GM12878 (cell line): Measurements from ENCODE around the gene NRXN3. TPM values are rescaled to one million over a fixed set of nuclear protein-coding genes. Genes with fewer than 3 reads are reported as not detected.

Source experiments
- ATAC-seq: fragments of 200-7000 bp; cut with Tn5 transposase; 3 replicates; pipeline ENCODE4 v1.9.1; 2020; ENCODE audit warnings: mild to moderate bottlenecking, moderate library complexity
- BruUV-seq: library from RNA; stranded (reverse); fragments of 400-500 nt; replicated peaks from 2 replicates; lab custom pipeline; 2021; lab: Mats Ljungman, UMichigan
- CTCF ChIA-PET: fragments of 300-600 bp; sonication (Branson Sonifier 250); formaldehyde crosslinking; extraction: SDS; loops from one replicate; lab custom pipeline; 2021; ENCODE audit warnings: inconsistent platforms; lab: Yijun Ruan, JAX
- POLR2A ChIA-PET: fragments of 350-600 bp; formaldehyde crosslinking; extraction: SDS; loops from one replicate; lab custom pipeline; 2021; ENCODE audit warnings: inconsistent platforms; lab: Charles Lee
- RAD21 ChIA-PET: fragments of 300-600 bp; sonication (Branson Sonifier 250); formaldehyde crosslinking; loops from one replicate; lab custom pipeline; 2023; ENCODE audit warnings: antibody characterized with exemption; ENCODE audit not compliant: unreplicated experiment; lab: Charles Lee
- SMC1A ChIA-PET: fragments of 300-600 bp; sonication (Branson Sonifier 250); formaldehyde crosslinking; loops from one replicate; lab custom pipeline; 2023; ENCODE audit not compliant: unreplicated experiment, uncharacterized antibody; lab: Charles Lee
- DNase-seq: peaks from one replicate; pipeline ENCODE4 v3.0.0-alpha.2; 2011; ENCODE audit warnings: low read depth, low spot score
- FAIRE-seq: peaks from 3 replicates; lab custom pipeline; 2011; peaks lifted over from hg19 to GRCh38; lab: Jason Lieb, UNC
- H2AFZ ChIP-seq: 2 replicates; pipeline ENCODE4 v1.6.0; 2011; ENCODE audit warnings: low read depth, low read length, control low read depth; ENCODE audit not compliant: control insufficient read depth
- H3K27ac ChIP-seq: 2 replicates; pipeline ENCODE4 v1.5.1; 2011; ENCODE audit warnings: control low read depth; ENCODE audit not compliant: control insufficient read depth, insufficient read depth
- H3K27me3 ChIP-seq, 2 experiments: replicated peaks in 1 of 2; 2 replicates each; pipeline versions ENCODE4 v1.6.0 to v1.6.1; 2011; ENCODE audit warnings: low read length in 1 of 2; ENCODE audit not compliant: control insufficient read depth in 2 of 2, insufficient read depth in 2 of 2
- H3K36me3 ChIP-seq, 2 experiments: 2 replicates each; pipeline ENCODE4 v1.5.1; 2011; ENCODE audit warnings: low read length in 1 of 2; ENCODE audit not compliant: control insufficient read depth in 2 of 2, insufficient read depth in 2 of 2
- H3K4me1 ChIP-seq: 2 replicates; pipeline ENCODE4 v1.6.1; 2011; ENCODE audit warnings: mild to moderate bottlenecking, low read length, moderate library complexity, mixed read lengths; ENCODE audit not compliant: control insufficient read depth, insufficient read depth
- H3K4me2 ChIP-seq: 2 replicates; pipeline ENCODE4 v1.6.0; 2011; ENCODE audit warnings: control low read depth; ENCODE audit not compliant: control insufficient read depth, insufficient read depth
- H3K4me3 ChIP-seq: fragments of 200-600 bp; sonication (generic); 2 replicates; pipeline ENCODE4 v1.5.1; 2016
- H3K79me2 ChIP-seq: 2 replicates; pipeline ENCODE4 v1.6.0; 2011; ENCODE audit warnings: low read length; ENCODE audit not compliant: control insufficient read depth, insufficient read depth
- H3K9ac ChIP-seq: 2 replicates; pipeline ENCODE4 v1.8.0; 2011; ENCODE audit warnings: low read length, control low read depth, mixed read lengths; ENCODE audit not compliant: control insufficient read depth, insufficient read depth
- H3K9me3 ChIP-seq: replicated peaks from 3 replicates; pipeline ENCODE4 v1.5.1; 2011; ENCODE audit warnings: mild to moderate bottlenecking, low read length; ENCODE audit not compliant: control insufficient read depth, insufficient read depth
- H4K20me1 ChIP-seq: 2 replicates; pipeline ENCODE4 v1.6.0; 2011; ENCODE audit not compliant: control insufficient read depth, insufficient read depth
- BMI1 ChIP-seq: fragments of 450-650 bp; IDR thresholded peaks from 2 replicates; pipeline ENCODE4 v1.6.1; 2016; ENCODE audit warnings: mild to moderate bottlenecking, moderate library complexity, borderline replicate concordance
- CBX3 ChIP-seq: fragments of 200-600 bp; sonication (generic); IDR thresholded peaks from 2 replicates; pipeline ENCODE4 v1.6.1; 2016; ENCODE audit warnings: low read depth, borderline replicate concordance
- CEBPB ChIP-seq, 2 experiments: fragments of 150-350 bp in 1 of 2; IDR thresholded peaks; 2 replicates each; pipeline ENCODE4 v1.6.1; 2012 to 2014; ENCODE audit warnings: low read depth in 2 of 2, low read length in 2 of 2, borderline replicate concordance in 1 of 2, inconsistent platforms in 1 of 2
- DPF2 ChIP-seq: fragments of 450-650 bp; IDR thresholded peaks from 2 replicates; pipeline ENCODE4 v1.6.1; 2017; ENCODE audit warnings: mild to moderate bottlenecking
- MEF2A ChIP-seq: IDR thresholded peaks from 2 replicates; pipeline ENCODE4 v1.6.1; 2011; ENCODE audit warnings: low read depth, mild to moderate bottlenecking, low read length, moderate library complexity; ENCODE audit not compliant: insufficient read depth
- MTA3 ChIP-seq: IDR thresholded peaks from 2 replicates; pipeline ENCODE4 v1.6.1; 2012; ENCODE audit warnings: low read length, inconsistent platforms, borderline replicate concordance
- MXI1 ChIP-seq: fragments of 150-350 bp; IDR thresholded peaks from 2 replicates; pipeline ENCODE4 v1.6.1; 2011; ENCODE audit warnings: low read depth, mild to moderate bottlenecking, inconsistent platforms, low read length, improper control_type of control experiment
- SRF ChIP-seq, 2 experiments: IDR thresholded peaks; 2 replicates each; pipeline ENCODE4 v1.6.1; 2011; ENCODE audit warnings: low read depth in 2 of 2, low read length in 2 of 2, mild to moderate bottlenecking in 1 of 2, moderate library complexity in 1 of 2
- STAT1 ChIP-seq: fragments of 450-650 bp; conservative IDR thresholded peaks from 2 replicates; pipeline ENCODE4 v1.6.1; 2014; ENCODE audit warnings: antibody characterized with exemption, mild to moderate bottlenecking
- whole genome bisulfite sequencing: methylation state at CpG from one replicate; pipeline ENCODE4 v1.1.6; 2016; ENCODE audit warnings: low lambda C conversion rate; ENCODE audit not compliant: insufficient replicate concordance, insufficient coverage; ENCODE audit errors: missing lambda C conversion rate; 5-methylcytosine and 5-hydroxymethylcytosine counted together
- in situ Hi-C: fragments of 300-500 bp; cut with MboI; formaldehyde crosslinking; loops from 9 replicates; pipeline ENCODE4 v1.14.3; 2018; ENCODE audit warnings: mixed read lengths
- intact Hi-C: fragments of 100-400 bp; cut with micrococcal nuclease; formaldehyde crosslinking; loops from one replicate; pipeline ENCODE4 v1.14.2; 2022; ENCODE audit not compliant: unreplicated experiment
- polyA plus RNA-seq, 11 experiments: library from polyadenylated mRNA; depleted of rRNA in 4 of 11; unstranded in 6 of 11; stranded (reverse) in 5 of 11; fragments of >200 nt; fragmentation: Nextera tagmentation in 4 of 11; fragmentation: Illumina TruSeq in 1 of 11; extraction: Ambion mirVana in 4 of 11; extraction: Trizol in 1 of 11; gene quantifications; 1 replicate in 1 of 11; 2 replicates in 10 of 11; pipeline versions ENCODE4 v1.2.1 to v1.2.3, GENCODE V29; 2011 to 2016; ENCODE audit warnings: inconsistent platforms in 2 of 11, missing spikeins in 2 of 11, low read depth in 1 of 11
- total RNA-seq, 4 experiments: library from RNA; depleted of rRNA in 3 of 4; stranded (reverse); fragments of >200 nt in 3 of 4; fragmentation: Illumina TruSeq in 1 of 4; extraction: Trizol in 1 of 4; gene quantifications; 2 replicates each; pipeline versions ENCODE4 v1.2.1 to v1.2.3, GENCODE V29; 2013 to 2021

Gene NRXN3
- total and polyA plus RNA-seq, 10 of the 15 experiments (the other 5 are each of a cell fraction or from before 2014, with no cell fraction given) = 0.52 to 3.3 (median 1.4) TPM

DNA sequence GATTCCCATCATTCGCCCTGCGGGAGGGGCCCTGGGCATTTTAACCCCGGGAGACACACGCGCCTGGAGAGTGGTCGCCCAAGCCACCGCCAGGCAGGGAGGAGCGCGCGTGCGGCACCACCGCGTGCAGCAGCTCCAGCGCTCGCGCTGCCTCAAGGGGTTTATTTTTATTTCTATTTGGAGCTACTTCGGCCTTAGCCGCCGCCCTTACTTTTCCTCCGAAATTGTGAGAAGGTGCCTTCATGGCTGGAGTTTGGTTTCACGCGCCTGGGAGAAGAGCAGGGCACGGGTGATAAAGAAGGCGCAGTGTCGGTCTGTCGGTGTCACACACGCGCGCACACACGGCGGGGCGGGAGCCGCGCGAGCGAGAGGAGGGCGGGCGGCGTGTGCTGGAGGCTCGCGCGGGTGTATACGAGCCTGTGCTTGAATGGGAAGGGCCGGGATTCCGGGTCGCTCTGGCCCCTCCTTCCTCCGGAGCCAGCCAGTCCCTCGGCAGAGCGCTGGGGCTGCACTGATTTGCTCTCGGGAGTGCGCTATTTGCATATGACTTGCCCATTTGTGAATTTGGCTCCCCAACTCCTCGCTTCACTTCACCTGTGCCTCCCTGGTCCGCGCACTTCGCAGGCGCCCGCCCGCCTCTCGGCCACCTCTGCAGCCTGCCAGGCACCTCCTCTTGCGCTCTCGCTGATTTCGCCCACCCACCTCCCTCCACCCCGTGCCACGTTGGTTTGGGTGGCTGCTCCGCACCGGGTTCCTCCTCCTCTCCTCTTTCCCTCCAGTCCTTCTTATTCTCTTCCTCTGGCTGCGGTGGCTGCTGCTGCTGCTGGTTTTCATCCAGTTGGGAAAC is 1108.8 kb downstream of the NRXN3 start:
- no peaks in the 10 kb centered on the region for H3K36me3 ChIP-seq
- ChIA-PET POLR2A (no interaction called here), SMC1A (no interaction called here), CTCF (no interaction called here), RAD21 (no interaction called here)
- H3K9ac ChIP-seq = no peak overlapping the region
- no peaks in the 10 kb centered on the region for H3K4me1 ChIP-seq
- 40% methylated on average over 67 of the region's 67 CpGs for WGBS
- BruUV-seq = no TSS peak
- FAIRE-seq (no peak), ATAC-seq (no peak; the same call in 2 of the 3 replicates), DNase-seq (no peak)
- no peaks in the 10 kb centered on the region for H4K20me1 ChIP-seq
- H3K27me3 ChIP-seq = no peaks in the 10 kb centered on the region
- TF ChIP-seq SRF (IDR thresholded peaks at IDR 0.05; ENCODE audit: low read depth in 2 of 2, low read length in 2 of 2) (no peak), STAT1 (no peak), DPF2 (no peak), BMI1 (no peak), CBX3 (no peak), CEBPB (IDR thresholded peaks at IDR 0.05; ENCODE audit: borderline replicate concordance in 1 of 2, low read depth in 2 of 2, low read length in 2 of 2) (no peak), MXI1 (no peak), MEF2A (no peak), MTA3 (no peak)
- in situ Hi-C loops = no loop called here
- H2AFZ ChIP-seq = no peak overlapping the region
- H3K79me2 ChIP-seq = no peaks in the 10 kb centered on the region
- no peaks in the 10 kb centered on the region; the same call in 2 of the 3 replicates for H3K9me3 ChIP-seq
- H3K4me3 ChIP-seq = no peak overlapping the region
- H3K27ac ChIP-seq = no peak overlapping the region
- intact Hi-C loops = no loop called here
- H3K4me2 ChIP-seq = no peak overlapping the region
